ENCODE results near the gene MEIOSIN. TPM values are rescaled to one million over a fixed set of nuclear protein-coding genes. Genes with fewer than 3 reads are reported as not detected.

Gene MEIOSIN
- total RNA-seq, 1 experiment from 2014 or later: not detected

GRCh38 chr19:45742969-45743368 lies 9.7 kb downstream of the MEIOSIN start:
- no peak for DNase-seq
- Histone ChIP-seq H2AFZ (no peak overlapping the region), H3K9me3 (ENCODE audit: insufficient read depth, low read depth) (no peaks in the 10 kb centered on the region), H3K4me2 (no peak overlapping the region), H3K36me3 (ENCODE audit: low read depth) (no peaks in the 10 kb centered on the region), H3K4me1 (replicated peaks; ENCODE audit: insufficient read depth) (no peaks in the 10 kb centered on the region), H3K4me3 (no peak overlapping the region), H3K9me2 (ENCODE audit: insufficient read depth) (no peaks in the 10 kb centered on the region), H4K20me1 (ENCODE audit: insufficient read depth) (no peaks in the 10 kb centered on the region), H3K27ac (no peak overlapping the region), H3K79me2 (ENCODE audit: low read depth) (no peaks in the 10 kb centered on the region), H3F3A (ENCODE audit: insufficient read depth, low read depth) (peaks cover 17% of the 10 kb centered on the region; the same call in 1 of the 2 replicates), H3K27me3 (ENCODE audit: insufficient read depth, low read depth) (no peaks in the 10 kb centered on the region)
- intact Hi-C loops (cut with micrococcal nuclease; ENCODE audit: unreplicated experiment): no loop called here
- TF ChIP-seq CTCF (conservative IDR thresholded peaks at IDR 0.05): no peak
- no peak for TF ChIP-seq EZH2 (IDR thresholded peaks at IDR 0.05; ENCODE audit: low read depth)
- POLR2A ChIA-PET (ENCODE audit: unreplicated experiment): interaction anchor here (0.5 kb wide), 1 partner anchor 40 kb away, joined by 10 read pairs; the partner anchor contains the start of gene DMPK
- CTCF ChIA-PET: no interaction called here
- no TSS peak for BruUV-seq (replicated peaks)

GRCh38 chr19:45745606-45746005 lies 12.4 kb downstream of the MEIOSIN start:
- no peak for TF ChIP-seq EZH2 (IDR thresholded peaks at IDR 0.05; ENCODE audit: low read depth)
- no peak for TF ChIP-seq CTCF (conservative IDR thresholded peaks at IDR 0.05)
- POLR2A ChIA-PET (ENCODE audit: unreplicated experiment): no interaction called here
- no TSS peak for BruUV-seq (replicated peaks)

GRCh38 chr19:45746866-45747265 lies 13.6 kb downstream of the MEIOSIN start:
- Histone ChIP-seq H2AFZ (no peak overlapping the region), H3K27ac (no peak overlapping the region), H3K4me3 (no peak overlapping the region), H3K27me3 (ENCODE audit: insufficient read depth, low read depth) (no peaks in the 10 kb centered on the region), H3K4me1 (replicated peaks; ENCODE audit: insufficient read depth) (peaks cover 8% of the 10 kb centered on the region), H3K9me2 (ENCODE audit: insufficient read depth) (no peaks in the 10 kb centered on the region), H3F3A (ENCODE audit: insufficient read depth, low read depth) (peaks cover 12% of the 10 kb centered on the region), H3K9me3 (ENCODE audit: insufficient read depth, low read depth) (no peaks in the 10 kb centered on the region), H3K36me3 (ENCODE audit: low read depth) (no peaks in the 10 kb centered on the region), H3K4me2 (no peak overlapping the region), H4K20me1 (ENCODE audit: insufficient read depth) (no peaks in the 10 kb centered on the region), H3K79me2 (ENCODE audit: low read depth) (no peaks in the 10 kb centered on the region)
- TF ChIP-seq CTCF (conservative IDR thresholded peaks at IDR 0.05) (no peak), EZH2 (IDR thresholded peaks at IDR 0.05; ENCODE audit: low read depth) (no peak)
- no peak for DNase-seq
- POLR2A ChIA-PET (ENCODE audit: unreplicated experiment): no interaction called here
- CTCF ChIA-PET: no interaction called here
- BruUV-seq (replicated peaks): no TSS peak
- intact Hi-C loops (cut with micrococcal nuclease; ENCODE audit: unreplicated experiment): no loop called here

More at GRCh38 chr19:45745606-45746005, 12.4 kb downstream of the MEIOSIN start:
- Histone ChIP-seq H3K4me2 (no peak overlapping the region), H3K4me3 (no peak overlapping the region), H3K36me3 (ENCODE audit: low read depth) (no peaks in the 10 kb centered on the region), H2AFZ (no peak overlapping the region), H3K4me1 (replicated peaks; ENCODE audit: insufficient read depth) (peaks cover 8% of the 10 kb centered on the region), H3K9me2 (ENCODE audit: insufficient read depth) (no peaks in the 10 kb centered on the region), H4K20me1 (ENCODE audit: insufficient read depth) (no peaks in the 10 kb centered on the region), H3K27ac (no peak overlapping the region), H3K27me3 (ENCODE audit: insufficient read depth, low read depth) (no peaks in the 10 kb centered on the region), H3K79me2 (ENCODE audit: low read depth) (no peaks in the 10 kb centered on the region), H3F3A (ENCODE audit: insufficient read depth, low read depth) (peaks cover 12% of the 10 kb centered on the region; the same call in 1 of the 2 replicates), H3K9me3 (ENCODE audit: insufficient read depth, low read depth) (no peaks in the 10 kb centered on the region)
- DNase-seq: no peak
- intact Hi-C loops (cut with micrococcal nuclease; ENCODE audit: unreplicated experiment): no loop called here
- CTCF ChIA-PET: no interaction called here

All from PC-9 (cell line).